WI38 (cell line): ENCODE measurements around the gene WNK2.
A peak's percentile ranks its signal among the peaks of the same experiment; 100 is the strongest.

Source experiments
- H3K4me3 ChIP-seq: 2 replicates; pipeline ENCODE4 v1.5.1; 2011; ENCODE audit warnings: low read depth, mild to moderate bottlenecking, control low read depth, low read length
- TF ChIP-seq, protein P1 (sequence below): IDR thresholded peaks from 2 replicates; pipeline ENCODE4 v1.5.1; 2012; ENCODE audit warnings: low read depth, mild to moderate bottlenecking, control low read depth, low read length

WNK2 gene

GRCh38 chr9:93300585-93301081 lies 116.7 kb downstream of the WNK2 start:
- TF ChIP-seq, protein P1, sequence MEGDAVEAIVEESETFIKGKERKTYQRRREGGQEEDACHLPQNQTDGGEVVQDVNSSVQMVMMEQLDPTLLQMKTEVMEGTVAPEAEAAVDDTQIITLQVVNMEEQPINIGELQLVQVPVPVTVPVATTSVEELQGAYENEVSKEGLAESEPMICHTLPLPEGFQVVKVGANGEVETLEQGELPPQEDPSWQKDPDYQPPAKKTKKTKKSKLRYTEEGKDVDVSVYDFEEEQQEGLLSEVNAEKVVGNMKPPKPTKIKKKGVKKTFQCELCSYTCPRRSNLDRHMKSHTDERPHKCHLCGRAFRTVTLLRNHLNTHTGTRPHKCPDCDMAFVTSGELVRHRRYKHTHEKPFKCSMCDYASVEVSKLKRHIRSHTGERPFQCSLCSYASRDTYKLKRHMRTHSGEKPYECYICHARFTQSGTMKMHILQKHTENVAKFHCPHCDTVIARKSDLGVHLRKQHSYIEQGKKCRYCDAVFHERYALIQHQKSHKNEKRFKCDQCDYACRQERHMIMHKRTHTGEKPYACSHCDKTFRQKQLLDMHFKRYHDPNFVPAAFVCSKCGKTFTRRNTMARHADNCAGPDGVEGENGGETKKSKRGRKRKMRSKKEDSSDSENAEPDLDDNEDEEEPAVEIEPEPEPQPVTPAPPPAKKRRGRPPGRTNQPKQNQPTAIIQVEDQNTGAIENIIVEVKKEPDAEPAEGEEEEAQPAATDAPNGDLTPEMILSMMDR, result no peak

GRCh38 chr9:93301291-93301811 lies 117.4 kb downstream of the WNK2 start:
- TF ChIP-seq, protein P1, result no peak
- no peak overlapping the region for H3K4me3 ChIP-seq

More at GRCh38 chr9:93300585-93301081, 116.7 kb downstream of the WNK2 start:
- H3K4me3 ChIP-seq, result no peak overlapping the region

GRCh38 chr9:93301911-93302541 lies 118.1 kb downstream of the WNK2 start:
- H3K4me3 ChIP-seq, result no peak overlapping the region
- TF ChIP-seq, protein P1, result no peak

DNA sequence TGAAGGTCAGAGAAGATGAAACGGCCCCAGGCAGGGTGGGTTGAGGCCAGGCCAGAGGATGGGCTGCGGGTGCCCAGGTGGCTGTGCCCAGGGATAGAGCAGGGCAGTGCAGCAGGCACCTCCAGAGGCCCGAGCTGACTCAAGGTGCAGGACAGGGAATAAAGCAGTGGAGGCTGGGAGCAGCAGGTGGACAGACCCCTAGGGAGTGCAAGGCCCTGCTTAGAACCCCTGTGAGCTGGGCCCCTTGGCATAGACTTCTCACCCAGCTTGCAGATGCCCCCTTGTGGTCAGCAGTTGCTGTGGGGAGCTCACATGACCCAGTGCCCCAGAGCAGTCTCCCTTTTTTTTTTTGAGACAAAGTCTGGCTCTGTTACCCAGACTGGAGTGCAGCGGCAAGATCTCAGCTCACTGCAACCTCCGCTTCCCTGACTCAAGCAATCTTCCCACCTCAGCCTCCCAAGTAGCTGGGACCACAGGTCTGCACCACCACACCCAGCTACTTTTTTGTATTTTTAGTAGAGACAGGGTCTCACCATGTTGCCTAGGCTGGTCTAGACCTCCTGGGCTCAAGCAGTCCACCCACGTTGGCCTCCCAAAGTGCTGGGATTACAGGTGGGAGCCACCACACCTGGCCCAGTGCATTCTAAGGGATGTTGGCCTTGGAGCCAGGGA lies 118.8 kb downstream of the WNK2 start:
- no peak overlapping the region for H3K4me3 ChIP-seq
- TF ChIP-seq, protein P1, result peak; percentile 56

- TF ChIP-seq, protein P1, result no peak
- no peak overlapping the region for H3K4me3 ChIP-seq
Measured at GRCh38 chr9:93303258-93303771, 119.4 kb downstream of the WNK2 start.

DNA sequence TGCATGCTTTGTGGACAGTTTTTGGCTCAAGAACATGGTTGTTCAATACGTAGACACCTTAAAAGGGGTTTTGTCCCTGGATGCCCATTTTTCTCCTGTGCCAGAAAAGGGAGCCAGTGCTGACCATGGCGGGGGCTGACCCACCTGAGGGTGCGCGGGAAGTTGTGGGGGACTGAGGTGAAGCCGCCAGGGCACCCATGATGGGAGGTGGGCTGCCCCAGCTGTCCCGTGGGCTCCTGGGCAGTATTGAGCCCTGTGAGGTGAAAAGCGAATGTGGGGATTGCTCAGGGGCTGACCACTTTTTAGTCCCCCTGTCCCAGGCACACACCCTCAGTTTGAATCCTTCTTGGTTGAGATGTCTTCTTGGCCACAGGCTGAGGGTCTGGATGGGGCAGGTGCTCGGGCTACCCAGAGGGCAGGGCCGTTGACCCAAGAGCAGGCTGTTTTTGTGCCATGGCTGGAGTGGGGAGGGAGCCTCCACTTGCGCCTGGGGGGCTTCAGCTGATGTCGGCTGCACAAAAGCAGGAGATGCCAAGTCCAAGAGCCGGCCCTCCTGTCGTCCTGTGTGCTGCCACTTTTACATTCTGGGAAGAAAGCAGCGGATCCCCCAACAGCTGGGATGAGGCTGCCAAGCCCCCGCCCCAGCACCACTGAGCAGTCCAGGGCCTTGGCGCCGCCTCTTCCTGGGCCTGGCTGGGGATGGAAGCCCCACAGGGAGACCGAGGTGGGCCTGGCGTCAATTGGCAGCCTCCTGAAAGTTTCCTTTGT lies 120.1 kb downstream of the WNK2 start:
- TF ChIP-seq, protein P1, result no peak

More for the DNA sequence above, 120.1 kb downstream of the WNK2 start:
- no peak overlapping the region for H3K4me3 ChIP-seq
